PFSK-1 (cell line): ENCODE results near the gene CC2D2A.

Experiments
- POLR2AphosphoS5 ChIP-seq: IDR thresholded peaks from 2 replicates; pipeline ENCODE4 v1.6.1; 2012; ENCODE audit warnings: low read depth, mild to moderate bottlenecking, control low read depth, low read length, moderate library complexity
- REST ChIP-seq, 2 experiments: IDR thresholded peaks; 2 replicates each; pipeline versions ENCODE4 v1.6.1 to v1.8.0; 2011 to 2012; ENCODE audit warnings: low read depth in 2 of 2, low read length in 2 of 2, control low read depth in 1 of 2, inconsistent platforms in 1 of 2, mild to moderate bottlenecking in 1 of 2, moderate library complexity in 1 of 2; ENCODE audit not compliant: insufficient read depth in 1 of 2

GRCh38 chr4:15498356-15498755 is 28.7 kb downstream of the CC2D2A start:
- TF ChIP-seq POLR2AphosphoS5 (no peak), REST (IDR thresholded peaks at IDR 0.05; ENCODE audit: insufficient read depth in 1 of 2, low read depth in 2 of 2, low read length in 2 of 2) (no peak)
